ENCODE results near the gene POU2AF3. TPM values are rescaled to one million over a fixed set of nuclear protein-coding genes. Genes with fewer than 3 reads are reported as not detected.

Gene POU2AF3
- total and polyA plus RNA-seq, 2 of the 4 experiments (the other 2 are of a cell fraction): 0.17 TPM; not detected in 1

GRCh38 chr11:111350811-111351210, 52.5 kb downstream of the POU2AF3 start:
- BruUV-seq (replicated peaks): no TSS peak
- H3K4me2 ChIP-seq (ENCODE audit: low read depth, low read length): no peak overlapping the region
- ChIA-PET CTCF (no interaction called here), POLR2A (ENCODE audit: unreplicated experiment) (no interaction called here)
- no peaks in the 10 kb centered on the region for H3K9me3 ChIP-seq (ENCODE audit: control insufficient read depth, insufficient read depth, low read length)
- DNase-seq (no peak), ATAC-seq (ENCODE audit: low read depth) (no peak)
- no peak overlapping the region for H2AK9ac ChIP-seq (replicated peaks; ENCODE audit: low read depth, low read length, poor library complexity)
- no peak overlapping the region for H2BK120ac ChIP-seq (ENCODE audit: low read depth, low read length)
- peaks cover 27% of the 10 kb centered on the region for H3K27me3 ChIP-seq (ENCODE audit: control insufficient read depth, insufficient read depth, low read length)
- dilution Hi-C loops (cut with HindIII; ENCODE audit: low sequenced_read_pairs, unreplicated experiment): no loop called here
- H3K27ac ChIP-seq (ENCODE audit: insufficient read depth, low read length): no peak overlapping the region
- H2AK5ac ChIP-seq (ENCODE audit: low read depth, low read length): no peak overlapping the region
- no peak overlapping the region for H3K9ac ChIP-seq (ENCODE audit: low read depth, low read length)
- in situ Hi-C loops (cut with MboI; ENCODE audit: low sequenced_read_pairs): no loop called here
- H3K4me3 ChIP-seq (ENCODE audit: insufficient read depth, low read depth, low read length): no peak overlapping the region
- H2BK15ac ChIP-seq (ENCODE audit: low read depth, low read length): no peak overlapping the region
- no peak for TF ChIP-seq MAZ (IDR thresholded peaks at IDR 0.05; ENCODE audit: borderline replicate concordance, low read depth, low read length)
- TF ChIP-seq RFX5 (IDR thresholded peaks at IDR 0.05; ENCODE audit: low read depth, low read length): no peak
- no peak for TF ChIP-seq RAD21 (IDR thresholded peaks at IDR 0.05; ENCODE audit: low read length)
- no peak for TF ChIP-seq MAFK (IDR thresholded peaks at IDR 0.05; ENCODE audit: low read depth, low read length)
- no peak for TF ChIP-seq RCOR1 (IDR thresholded peaks at IDR 0.05; ENCODE audit: insufficient replicate concordance, low read length)
- TF ChIP-seq POLR2A (IDR thresholded peaks at IDR 0.05; ENCODE audit: low read depth, low read length): no peak
- no peak for TF ChIP-seq FOS (IDR thresholded peaks at IDR 0.05; ENCODE audit: low read depth, low read length)
- no peak for TF ChIP-seq BHLHE40 (IDR thresholded peaks at IDR 0.05; ENCODE audit: low read depth, low read length)
- TF ChIP-seq USF2 (IDR thresholded peaks at IDR 0.05; ENCODE audit: low read depth, low read length): no peak
- TF ChIP-seq CEBPB (IDR thresholded peaks at IDR 0.05; ENCODE audit: low read depth, low read length): no peak
- TF ChIP-seq NFE2L2 (IDR thresholded peaks at IDR 0.05; ENCODE audit: low read depth, low read length): no peak
- no peak for TF ChIP-seq ELK1 (IDR thresholded peaks at IDR 0.05; ENCODE audit: borderline replicate concordance, low read depth, low read length)
- TF ChIP-seq SMC3 (IDR thresholded peaks at IDR 0.05; ENCODE audit: low read depth, low read length): no peak
- TF ChIP-seq CHD1 (IDR thresholded peaks at IDR 0.05; ENCODE audit: low read depth, low read length): no peak
- no peak for TF ChIP-seq CTCF (conservative IDR thresholded peaks at IDR 0.05; ENCODE audit: low read depth, low read length)
- TF ChIP-seq MXI1 (IDR thresholded peaks at IDR 0.05; ENCODE audit: borderline replicate concordance, low read depth, low read length): no peak
- H3K18ac ChIP-seq (ENCODE audit: low read depth, low read length): no peak overlapping the region
- no peak overlapping the region for H4K5ac ChIP-seq (ENCODE audit: low read depth, low read length)
- no peak overlapping the region for H4K91ac ChIP-seq (ENCODE audit: insufficient read depth, low read depth, low read length)
- H3K14ac ChIP-seq (replicated peaks; ENCODE audit: low read depth, low read length): no peak overlapping the region
- H4K20me1 ChIP-seq (ENCODE audit: insufficient read depth, low read length): no peaks in the 10 kb centered on the region
- H3K79me1 ChIP-seq (ENCODE audit: low read depth in 1 of 2, low read length in 2 of 2): no peaks in the 10 kb centered on the region
- no peaks in the 10 kb centered on the region for H3K4me1 ChIP-seq (ENCODE audit: control insufficient read depth, insufficient read depth, low read length)
- no peak overlapping the region for H3K56ac ChIP-seq (ENCODE audit: extremely low read depth, insufficient read depth, low read length)
- no peak overlapping the region for H3K4ac ChIP-seq (ENCODE audit: low read depth, low read length)
- no peak overlapping the region for H3K23ac ChIP-seq (ENCODE audit: low read depth, low read length)
- H2BK5ac ChIP-seq (ENCODE audit: low read depth, low read length, poor library complexity, severe bottlenecking): no peak overlapping the region
- H3K36me3 ChIP-seq (ENCODE audit: control insufficient read depth, insufficient read depth, low read length): no peaks in the 10 kb centered on the region
- WGBS, 2 experiments (ENCODE audit: extremely low coverage in 2 of 2, insufficient read length in 1 of 2): no CpG with 5 or more reads among the region's 1 CpG
- H3K9me1 ChIP-seq (ENCODE audit: insufficient read depth, low read length): no peaks in the 10 kb centered on the region
- no peak overlapping the region for H2BK20ac ChIP-seq (ENCODE audit: low read depth, low read length)
- intact Hi-C loops (cut with micrococcal nuclease): no loop called here
- no peak overlapping the region for H4K8ac ChIP-seq (ENCODE audit: low read depth in 2 of 2, low read length in 2 of 2)
- H2AFZ ChIP-seq (replicated peaks; ENCODE audit: low read length, poor library complexity): no peak overlapping the region

All from IMR-90 (cell line).